WTC11 (cell line): ENCODE data around the gene CENPM. TPM values are rescaled to one million over a fixed set of nuclear protein-coding genes. Genes with fewer than 3 reads are reported as not detected.

Experiments used
- CBFB ChIP-seq: sonication (generic); formaldehyde crosslinking; IDR thresholded peaks from 2 replicates; pipeline ENCODE4 v1.8.1; 2022; ENCODE audit warnings: mild to moderate bottlenecking, low read depth, missing genetic modification reagents
- CREM ChIP-seq: sonication (generic); formaldehyde crosslinking; IDR thresholded peaks from 2 replicates; pipeline ENCODE4 v1.8.1; 2022; ENCODE audit warnings: mild to moderate bottlenecking, missing genetic modification reagents, moderate library complexity
- ELF4 ChIP-seq: sonication (generic); formaldehyde crosslinking; IDR thresholded peaks from 2 replicates; pipeline ENCODE4 v1.8.1; 2022; ENCODE audit warnings: low read depth, mild to moderate bottlenecking, moderate library complexity, missing genetic modification reagents
- ERG ChIP-seq: fragments of 250-450 bp; sonication (Bioruptor Pico); IDR thresholded peaks from 2 replicates; pipeline ENCODE4 v1.8.0; 2021; ENCODE audit warnings: mild to moderate bottlenecking
- FOXJ3 ChIP-seq: sonication (generic); formaldehyde crosslinking; IDR thresholded peaks from 2 replicates; pipeline ENCODE4 v1.9.0; 2021; ENCODE audit warnings: missing genetic modification reagents, mild to moderate bottlenecking, borderline replicate concordance
- JUN ChIP-seq: sonication (generic); formaldehyde crosslinking; IDR thresholded peaks from 2 replicates; pipeline ENCODE4 v1.8.0; 2023; ENCODE audit warnings: mild to moderate bottlenecking, missing genetic modification reagents
- MYBL2 ChIP-seq: sonication (generic); formaldehyde crosslinking; IDR thresholded peaks from 2 replicates; pipeline ENCODE4 v1.8.1; 2023; ENCODE audit warnings: mild to moderate bottlenecking, moderate library complexity, missing genetic modification reagents
- NFATC4 ChIP-seq: fragments of 250-450 bp; sonication (Bioruptor Pico); IDR thresholded peaks from 2 replicates; pipeline ENCODE4 v1.9.0; 2021; ENCODE audit warnings: mild to moderate bottlenecking
- NFYB ChIP-seq: sonication (generic); formaldehyde crosslinking; conservative IDR thresholded peaks from 2 replicates; pipeline ENCODE4 v1.8.0; 2022; ENCODE audit warnings: low read depth, missing genetic modification reagents
- OVOL2 ChIP-seq: fragments of 250-450 bp; sonication (Bioruptor Pico); IDR thresholded peaks from 2 replicates; pipeline ENCODE4 v1.9.0; 2021; ENCODE audit warnings: mild to moderate bottlenecking, borderline replicate concordance
- PRRX2 ChIP-seq: fragments of 250-450 bp; sonication (Bioruptor Pico); IDR thresholded peaks from 2 replicates; pipeline ENCODE4 v1.8.0; 2021; ENCODE audit warnings: mild to moderate bottlenecking
- RELA ChIP-seq: sonication (generic); formaldehyde crosslinking; IDR thresholded peaks from 2 replicates; pipeline ENCODE4 v1.8.1; 2022; ENCODE audit warnings: missing genetic modification reagents, mild to moderate bottlenecking, borderline replicate concordance
- STAT6 ChIP-seq: sonication (generic); formaldehyde crosslinking; conservative IDR thresholded peaks from 2 replicates; pipeline ENCODE4 v1.8.1; 2023; ENCODE audit warnings: mild to moderate bottlenecking, low read depth, missing genetic modification reagents, moderate library complexity
- TEAD4 ChIP-seq: sonication (generic); formaldehyde crosslinking; IDR thresholded peaks from 2 replicates; pipeline ENCODE4 v1.8.0; 2022; ENCODE audit warnings: mild to moderate bottlenecking, missing genetic modification reagents
- ZNF263 ChIP-seq: sonication (generic); formaldehyde crosslinking; IDR thresholded peaks from 2 replicates; pipeline ENCODE4 v1.8.1; 2022; ENCODE audit warnings: low read depth, mild to moderate bottlenecking, moderate library complexity, missing genetic modification reagents
- ZNF317 ChIP-seq: sonication (generic); formaldehyde crosslinking; IDR thresholded peaks from 2 replicates; pipeline ENCODE4 v1.8.1; 2023; ENCODE audit warnings: low read depth, mild to moderate bottlenecking, moderate library complexity, missing genetic modification reagents, borderline replicate concordance
- ZNF425 ChIP-seq: fragments of 250-450 bp; sonication (Bioruptor Pico); conservative IDR thresholded peaks from 2 replicates; pipeline ENCODE4 v1.9.0; 2021; ENCODE audit warnings: mild to moderate bottlenecking
- ZNF671 ChIP-seq: fragments of 250-450 bp; sonication (Bioruptor Pico); IDR thresholded peaks from 2 replicates; pipeline ENCODE4 v1.8.0; 2021; ENCODE audit warnings: mild to moderate bottlenecking
- total RNA-seq: library from RNA; stranded (reverse); gene quantifications from 3 replicates; pipeline ENCODE4 v1.2.3, GENCODE V29; 2021
- TF ChIP-seq, protein P1 (sequence below): sonication (generic); formaldehyde crosslinking; IDR thresholded peaks from 2 replicates; pipeline ENCODE4 v1.8.1; 2023; ENCODE audit warnings: mild to moderate bottlenecking, missing genetic modification reagents
- TF ChIP-seq, protein P2 (sequence below): sonication (generic); formaldehyde crosslinking; IDR thresholded peaks from 2 replicates; pipeline ENCODE4 v1.8.0; 2022; ENCODE audit warnings: missing genetic modification reagents
- TF ChIP-seq, protein P3 (sequence below): fragments of 250-450 bp; sonication (Bioruptor Pico); IDR thresholded peaks from 2 replicates; pipeline ENCODE4 v1.9.0; 2021; ENCODE audit warnings: mild to moderate bottlenecking, borderline replicate concordance
- TF ChIP-seq, protein P4 (sequence below): fragments of 250-450 bp; sonication (Bioruptor Pico); IDR thresholded peaks from 2 replicates; pipeline ENCODE4 v2.1.2; 2022; ENCODE audit warnings: mild to moderate bottlenecking, moderate library complexity

Gene CENPM
- total RNA-seq, 1 experiment from 2014 or later, result 40.3 TPM

DNA sequence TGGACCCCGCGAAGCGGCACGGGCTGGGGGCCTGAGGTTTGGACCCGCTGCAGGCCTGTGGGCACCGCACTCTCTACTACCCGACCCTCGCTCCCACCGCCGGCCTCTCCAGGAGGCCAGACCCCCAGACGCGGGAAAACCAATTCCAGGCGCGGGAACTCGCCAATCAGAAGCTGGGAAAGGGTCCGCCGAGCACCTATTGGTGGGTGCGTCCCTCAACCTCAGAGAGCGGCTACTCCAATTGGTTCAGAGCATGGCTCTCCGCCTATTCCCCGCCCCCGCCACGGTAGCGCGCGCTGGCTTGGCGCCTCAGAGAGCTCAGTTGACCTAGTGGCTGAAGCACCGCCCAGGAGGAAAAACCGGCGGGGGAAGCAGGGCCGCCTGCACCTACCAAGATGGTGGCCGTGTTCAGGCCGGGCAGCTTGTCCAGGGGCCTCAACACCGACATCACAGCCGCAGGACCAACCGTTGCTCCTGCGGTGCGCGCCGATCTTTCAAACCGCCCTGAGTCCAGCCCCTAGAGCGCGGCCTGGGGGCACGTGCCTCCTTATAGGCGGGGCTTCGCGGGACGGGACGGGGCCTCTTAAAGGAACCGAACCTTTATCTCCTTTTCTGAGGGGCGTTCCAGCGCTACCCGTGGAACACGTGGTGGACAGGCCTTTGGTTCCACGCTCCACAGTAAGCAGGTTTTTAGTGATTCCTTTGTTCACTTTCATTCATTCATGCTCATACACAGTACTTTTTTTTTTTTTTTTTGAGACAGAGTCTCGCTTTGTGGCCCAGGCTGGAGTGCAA lies at the start of gene CENPM (continued):
- TF ChIP-seq OVOL2 (CRISPR knock-in tag), result no peak
- TF ChIP-seq ZNF425 (CRISPR knock-in tag), result no peak
- no peak for TF ChIP-seq NFATC4
- no peak for TF ChIP-seq ZNF671 (CRISPR knock-in tag)
- TF ChIP-seq STAT6 (CRISPR knock-in tag), result no peak
- no peak; the same call in none of the 2 replicates for TF ChIP-seq RELA (CRISPR knock-in tag)
- no peak; the same call in 1 of the 2 replicates for TF ChIP-seq ZNF317 (CRISPR knock-in tag)
- no peak for TF ChIP-seq CREM (CRISPR knock-in tag)
- TF ChIP-seq TEAD4 (CRISPR knock-in tag), result no peak
- TF ChIP-seq, protein P1, sequence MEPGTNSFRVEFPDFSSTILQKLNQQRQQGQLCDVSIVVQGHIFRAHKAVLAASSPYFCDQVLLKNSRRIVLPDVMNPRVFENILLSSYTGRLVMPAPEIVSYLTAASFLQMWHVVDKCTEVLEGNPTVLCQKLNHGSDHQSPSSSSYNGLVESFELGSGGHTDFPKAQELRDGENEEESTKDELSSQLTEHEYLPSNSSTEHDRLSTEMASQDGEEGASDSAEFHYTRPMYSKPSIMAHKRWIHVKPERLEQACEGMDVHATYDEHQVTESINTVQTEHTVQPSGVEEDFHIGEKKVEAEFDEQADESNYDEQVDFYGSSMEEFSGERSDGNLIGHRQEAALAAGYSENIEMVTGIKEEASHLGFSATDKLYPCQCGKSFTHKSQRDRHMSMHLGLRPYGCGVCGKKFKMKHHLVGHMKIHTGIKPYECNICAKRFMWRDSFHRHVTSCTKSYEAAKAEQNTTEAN (CRISPR knock-in tag), result no peak; the same call in 1 of the 2 replicates
- no peak for TF ChIP-seq FOXJ3
- no peak for TF ChIP-seq ERG (CRISPR knock-in tag)
- TF ChIP-seq, protein P2, sequence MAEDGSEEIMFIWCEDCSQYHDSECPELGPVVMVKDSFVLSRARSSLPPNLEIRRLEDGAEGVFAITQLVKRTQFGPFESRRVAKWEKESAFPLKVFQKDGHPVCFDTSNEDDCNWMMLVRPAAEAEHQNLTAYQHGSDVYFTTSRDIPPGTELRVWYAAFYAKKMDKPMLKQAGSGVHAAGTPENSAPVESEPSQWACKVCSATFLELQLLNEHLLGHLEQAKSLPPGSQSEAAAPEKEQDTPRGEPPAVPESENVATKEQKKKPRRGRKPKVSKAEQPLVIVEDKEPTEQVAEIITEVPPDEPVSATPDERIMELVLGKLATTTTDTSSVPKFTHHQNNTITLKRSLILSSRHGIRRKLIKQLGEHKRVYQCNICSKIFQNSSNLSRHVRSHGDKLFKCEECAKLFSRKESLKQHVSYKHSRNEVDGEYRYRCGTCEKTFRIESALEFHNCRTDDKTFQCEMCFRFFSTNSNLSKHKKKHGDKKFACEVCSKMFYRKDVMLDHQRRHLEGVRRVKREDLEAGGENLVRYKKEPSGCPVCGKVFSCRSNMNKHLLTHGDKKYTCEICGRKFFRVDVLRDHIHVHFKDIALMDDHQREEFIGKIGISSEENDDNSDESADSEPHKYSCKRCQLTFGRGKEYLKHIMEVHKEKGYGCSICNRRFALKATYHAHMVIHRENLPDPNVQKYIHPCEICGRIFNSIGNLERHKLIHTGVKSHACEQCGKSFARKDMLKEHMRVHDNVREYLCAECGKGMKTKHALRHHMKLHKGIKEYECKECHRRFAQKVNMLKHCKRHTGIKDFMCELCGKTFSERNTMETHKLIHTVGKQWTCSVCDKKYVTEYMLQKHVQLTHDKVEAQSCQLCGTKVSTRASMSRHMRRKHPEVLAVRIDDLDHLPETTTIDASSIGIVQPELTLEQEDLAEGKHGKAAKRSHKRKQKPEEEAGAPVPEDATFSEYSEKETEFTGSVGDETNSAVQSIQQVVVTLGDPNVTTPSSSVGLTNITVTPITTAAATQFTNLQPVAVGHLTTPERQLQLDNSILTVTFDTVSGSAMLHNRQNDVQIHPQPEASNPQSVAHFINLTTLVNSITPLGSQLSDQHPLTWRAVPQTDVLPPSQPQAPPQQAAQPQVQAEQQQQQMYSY (CRISPR knock-in tag), result peak; percentile 55
- TF ChIP-seq NFYB (CRISPR knock-in tag), result peak; percentile 97
- no peak for TF ChIP-seq ZNF263 (CRISPR knock-in tag)
- no peak for TF ChIP-seq JUN
- TF ChIP-seq, protein P3, sequence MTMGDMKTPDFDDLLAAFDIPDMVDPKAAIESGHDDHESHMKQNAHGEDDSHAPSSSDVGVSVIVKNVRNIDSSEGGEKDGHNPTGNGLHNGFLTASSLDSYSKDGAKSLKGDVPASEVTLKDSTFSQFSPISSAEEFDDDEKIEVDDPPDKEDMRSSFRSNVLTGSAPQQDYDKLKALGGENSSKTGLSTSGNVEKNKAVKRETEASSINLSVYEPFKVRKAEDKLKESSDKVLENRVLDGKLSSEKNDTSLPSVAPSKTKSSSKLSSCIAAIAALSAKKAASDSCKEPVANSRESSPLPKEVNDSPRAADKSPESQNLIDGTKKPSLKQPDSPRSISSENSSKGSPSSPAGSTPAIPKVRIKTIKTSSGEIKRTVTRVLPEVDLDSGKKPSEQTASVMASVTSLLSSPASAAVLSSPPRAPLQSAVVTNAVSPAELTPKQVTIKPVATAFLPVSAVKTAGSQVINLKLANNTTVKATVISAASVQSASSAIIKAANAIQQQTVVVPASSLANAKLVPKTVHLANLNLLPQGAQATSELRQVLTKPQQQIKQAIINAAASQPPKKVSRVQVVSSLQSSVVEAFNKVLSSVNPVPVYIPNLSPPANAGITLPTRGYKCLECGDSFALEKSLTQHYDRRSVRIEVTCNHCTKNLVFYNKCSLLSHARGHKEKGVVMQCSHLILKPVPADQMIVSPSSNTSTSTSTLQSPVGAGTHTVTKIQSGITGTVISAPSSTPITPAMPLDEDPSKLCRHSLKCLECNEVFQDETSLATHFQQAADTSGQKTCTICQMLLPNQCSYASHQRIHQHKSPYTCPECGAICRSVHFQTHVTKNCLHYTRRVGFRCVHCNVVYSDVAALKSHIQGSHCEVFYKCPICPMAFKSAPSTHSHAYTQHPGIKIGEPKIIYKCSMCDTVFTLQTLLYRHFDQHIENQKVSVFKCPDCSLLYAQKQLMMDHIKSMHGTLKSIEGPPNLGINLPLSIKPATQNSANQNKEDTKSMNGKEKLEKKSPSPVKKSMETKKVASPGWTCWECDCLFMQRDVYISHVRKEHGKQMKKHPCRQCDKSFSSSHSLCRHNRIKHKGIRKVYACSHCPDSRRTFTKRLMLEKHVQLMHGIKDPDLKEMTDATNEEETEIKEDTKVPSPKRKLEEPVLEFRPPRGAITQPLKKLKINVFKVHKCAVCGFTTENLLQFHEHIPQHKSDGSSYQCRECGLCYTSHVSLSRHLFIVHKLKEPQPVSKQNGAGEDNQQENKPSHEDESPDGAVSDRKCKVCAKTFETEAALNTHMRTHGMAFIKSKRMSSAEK, result no peak
- no peak for TF ChIP-seq ELF4 (CRISPR knock-in tag)
- TF ChIP-seq PRRX2 (CRISPR knock-in tag), result no peak
- TF ChIP-seq MYBL2, result peak; percentile 96
- TF ChIP-seq, protein P4, sequence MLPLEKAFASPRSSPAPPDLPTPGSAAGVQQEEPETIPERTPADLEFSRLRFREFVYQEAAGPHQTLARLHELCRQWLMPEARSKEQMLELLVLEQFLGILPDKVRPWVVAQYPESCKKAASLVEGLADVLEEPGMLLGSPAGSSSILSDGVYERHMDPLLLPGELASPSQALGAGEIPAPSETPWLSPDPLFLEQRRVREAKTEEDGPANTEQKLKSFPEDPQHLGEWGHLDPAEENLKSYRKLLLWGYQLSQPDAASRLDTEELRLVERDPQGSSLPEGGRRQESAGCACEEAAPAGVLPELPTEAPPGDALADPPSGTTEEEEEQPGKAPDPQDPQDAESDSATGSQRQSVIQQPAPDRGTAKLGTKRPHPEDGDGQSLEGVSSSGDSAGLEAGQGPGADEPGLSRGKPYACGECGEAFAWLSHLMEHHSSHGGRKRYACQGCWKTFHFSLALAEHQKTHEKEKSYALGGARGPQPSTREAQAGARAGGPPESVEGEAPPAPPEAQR, result no peak
- no peak for TF ChIP-seq CBFB (CRISPR knock-in tag)
